SU-DHL-6 (cell line): ENCODE data around the gene IGSF6.

Source experiments
- H2AFZ ChIP-seq: fragments of 200-600 bp; sonication (generic); 2 replicates; pipeline ENCODE4 v1.6.1; 2014; ENCODE audit warnings: low read depth, mild to moderate bottlenecking, moderate library complexity, mixed read lengths, antibody characterized with exemption, low read length; ENCODE audit not compliant: severe bottlenecking
- H3F3A ChIP-seq: fragments of 200-600 bp; shearing (Covaris generic); 2 replicates; pipeline ENCODE4 v1.6.0; 2016; ENCODE audit warnings: antibody characterized with exemption, mild to moderate bottlenecking; ENCODE audit not compliant: insufficient read depth
- H3K27ac ChIP-seq: fragments of 200-600 bp; sonication (generic); 2 replicates; pipeline ENCODE4 v1.5.1; 2016; ENCODE audit warnings: low read depth, mild to moderate bottlenecking, low read length, moderate library complexity, mixed read lengths
- H3K27me3 ChIP-seq: fragments of 200-600 bp; sonication (generic), shearing (Covaris generic); 2 replicates; pipeline ENCODE4 v1.6.0; 2014; ENCODE audit warnings: mild to moderate bottlenecking, low read length
- H3K36me3 ChIP-seq: fragments of 200-600 bp; sonication (generic); 2 replicates; pipeline ENCODE4 v1.6.1; 2014; ENCODE audit warnings: mild to moderate bottlenecking, low read length, mixed read lengths
- H3K4me2 ChIP-seq: fragments of 300-600, 200-600 bp; shearing (Covaris generic), sonication (generic); 2 replicates; pipeline ENCODE4 v1.6.0; 2014; ENCODE audit warnings: low read length, low read depth, mild to moderate bottlenecking; ENCODE audit not compliant: poor library complexity, severe bottlenecking
- H3K4me3 ChIP-seq: fragments of 200-600 bp; sonication (generic); 2 replicates; pipeline ENCODE4 v1.5.1; 2014; ENCODE audit warnings: antibody characterized with exemption, low read length, mild to moderate bottlenecking, mixed read lengths; ENCODE audit not compliant: insufficient read depth, poor library complexity, severe bottlenecking
- H3K79me2 ChIP-seq: fragments of 200-600 bp; sonication (generic); 2 replicates; pipeline ENCODE4 v1.6.1; 2014; ENCODE audit warnings: mild to moderate bottlenecking, low read length, moderate library complexity; ENCODE audit not compliant: insufficient read depth
- H3K9ac ChIP-seq: fragments of 200-600 bp; sonication (generic); 2 replicates; pipeline ENCODE4 v1.7.0; 2014; ENCODE audit warnings: mild to moderate bottlenecking, low read length
- H3K9me2 ChIP-seq: fragments of 200-600 bp; sonication (generic); replicated peaks from 2 replicates; pipeline ENCODE4 v1.6.1; 2014; ENCODE audit warnings: low read length; ENCODE audit not compliant: insufficient read depth
- H3K9me3 ChIP-seq: fragments of 200-600 bp; sonication (generic); 2 replicates; pipeline ENCODE4 v1.6.1; 2014; ENCODE audit warnings: low read length, mixed read lengths; ENCODE audit not compliant: insufficient read depth
- H4K20me1 ChIP-seq: fragments of 200-600 bp; sonication (generic); 2 replicates; pipeline ENCODE4 v1.6.1; 2014; ENCODE audit warnings: low read depth, mild to moderate bottlenecking, antibody characterized with exemption, low read length, moderate library complexity, mixed read lengths
- CTCF ChIP-seq: fragments of 200-600 bp; sonication (generic); IDR thresholded peaks from one replicate; pipeline ENCODE4 v1.5.1; 2017; ENCODE audit warnings: antibody characterized with exemption, mild to moderate bottlenecking, low read length, moderate library complexity; ENCODE audit not compliant: insufficient read depth, poor library complexity, severe bottlenecking
- EZH2phosphoT487 ChIP-seq: fragments of 200-600 bp; sonication (generic), shearing (Covaris generic); conservative IDR thresholded peaks from 2 replicates; pipeline ENCODE4 v1.6.1; 2018; ENCODE audit warnings: mild to moderate bottlenecking, antibody characterized with exemption, low read length, moderate library complexity, mixed read lengths

Gene IGSF6

GRCh38 chr16:21597561-21598030, 54.8 kb downstream of the IGSF6 start:
- Histone ChIP-seq H3F3A (peaks cover 6% of the 10 kb centered on the region; the same call in 1 of the 2 replicates), H3K9me3 (no peaks in the 10 kb centered on the region), H3K9ac (no peak overlapping the region), H4K20me1 (peaks cover 16% of the 10 kb centered on the region; the same call in 1 of the 2 replicates), H3K27ac (no peak overlapping the region), H3K27me3 (no peaks in the 10 kb centered on the region), H3K36me3 (no peaks in the 10 kb centered on the region), H3K79me2 (peaks cover 27% of the 10 kb centered on the region), H3K9me2 (no peaks in the 10 kb centered on the region), H3K4me2 (no peak overlapping the region), H2AFZ (peak overlapping the region; percentile 24), H3K4me3 (no peak overlapping the region)
- TF ChIP-seq EZH2phosphoT487, result no peak

- Histone ChIP-seq H3K36me3 (no peaks in the 10 kb centered on the region), H3F3A (no peaks in the 10 kb centered on the region; the same call in 1 of the 2 replicates), H2AFZ (no peak overlapping the region), H3K9me2 (no peaks in the 10 kb centered on the region), H4K20me1 (no peaks in the 10 kb centered on the region), H3K79me2 (no peaks in the 10 kb centered on the region), H3K9ac (no peak overlapping the region), H3K4me3 (no peak overlapping the region), H3K9me3 (no peaks in the 10 kb centered on the region), H3K27ac (no peak overlapping the region), H3K4me2 (no peak overlapping the region), H3K27me3 (no peaks in the 10 kb centered on the region)
- TF ChIP-seq EZH2phosphoT487, result no peak
- TF ChIP-seq CTCF, result no peak
These were observed 58.7 kb downstream of the IGSF6 start for GRCh38 chr16:21593530-21594289.

- H3K27me3 ChIP-seq, result no peaks in the 10 kb centered on the region
- no peak overlapping the region for H2AFZ ChIP-seq
- TF ChIP-seq EZH2phosphoT487, result no peak
- no peak for TF ChIP-seq CTCF
- H3K79me2 ChIP-seq, result no peaks in the 10 kb centered on the region
- H3K9me3 ChIP-seq, result no peaks in the 10 kb centered on the region
- H3K9me2 ChIP-seq, result no peaks in the 10 kb centered on the region
- no peaks in the 10 kb centered on the region for H4K20me1 ChIP-seq
- H3K36me3 ChIP-seq, result no peaks in the 10 kb centered on the region
- H3K4me3 ChIP-seq, result no peak overlapping the region
- H3K4me2 ChIP-seq, result no peak overlapping the region
- H3K9ac ChIP-seq, result no peak overlapping the region
- no peak overlapping the region for H3K27ac ChIP-seq
- H3F3A ChIP-seq, result no peaks in the 10 kb centered on the region; the same call in 1 of the 2 replicates
These were observed 60.2 kb downstream of the IGSF6 start for GRCh38 chr16:21592191-21592590.

GRCh38 chr16:21590796-21591195, 61.6 kb downstream of the IGSF6 start:
- Histone ChIP-seq H3K27ac (no peak overlapping the region), H3K9me3 (no peaks in the 10 kb centered on the region), H3K9ac (no peak overlapping the region), H3F3A (no peaks in the 10 kb centered on the region; the same call in 1 of the 2 replicates), H4K20me1 (no peaks in the 10 kb centered on the region), H3K9me2 (no peaks in the 10 kb centered on the region), H3K4me3 (no peak overlapping the region), H3K4me2 (no peak overlapping the region), H3K79me2 (no peaks in the 10 kb centered on the region), H3K27me3 (no peaks in the 10 kb centered on the region), H2AFZ (no peak overlapping the region), H3K36me3 (no peaks in the 10 kb centered on the region)
- TF ChIP-seq EZH2phosphoT487, result no peak
